GM13976 (cell line): ENCODE results near the gene IKZF4.
"Not testable (repeated sequence)": the region's sequence is repeated elsewhere in the genome, so short reads cannot be mapped to it uniquely, and the experiment has no call there.

Source experiments
- DNase-seq: peaks from one replicate; pipeline ENCODE4 v3.0.0; 2012; ENCODE audit warnings: low spot score
- CTCF ChIP-seq: IDR thresholded peaks from 2 replicates; pipeline ENCODE4 v1.5.1; 2012; ENCODE audit warnings: borderline replicate concordance, mild to moderate bottlenecking; ENCODE audit not compliant: insufficient read depth; ENCODE audit errors: extremely low read depth, missing control alignments, control extremely low read depth
- in situ Hi-C: fragments of 300-500 bp; cut with MboI; formaldehyde crosslinking; loops from one replicate; pipeline ENCODE4 v1.12.0; 2022; ENCODE audit warnings: low sequenced_read_pairs, mixed read lengths, inconsistent platforms; ENCODE audit not compliant: unreplicated experiment

The IKZF4 gene

GRCh38 chr12:56001487-56002100, 19.2 kb upstream of the IKZF4 start:
- no peak for DNase-seq
- no peak for TF ChIP-seq CTCF
- in situ Hi-C loops, result no loop called here

DNA sequence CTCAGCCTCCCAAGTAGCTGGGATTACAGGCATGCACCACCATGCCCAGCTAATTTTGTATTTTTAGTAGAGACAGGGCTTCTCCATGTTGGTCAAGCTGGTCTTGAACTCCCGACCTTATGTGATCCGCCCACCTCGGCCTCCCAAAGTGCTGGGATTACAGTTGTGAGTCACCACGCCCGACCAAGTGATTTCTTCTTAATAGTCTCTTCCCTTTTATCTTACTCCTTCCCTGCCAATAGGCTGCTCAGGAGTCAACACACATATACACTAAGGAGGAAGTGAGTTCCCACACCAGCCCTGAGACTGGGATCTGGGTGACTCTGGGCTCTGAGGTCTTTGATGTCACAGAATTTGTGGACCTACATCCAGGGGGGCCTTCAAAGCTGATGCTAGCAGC, 17.5 kb upstream of the IKZF4 start:
- DNase-seq, in situ Hi-C loops: not testable (repeated sequence)

GRCh38 chr12:56004211-56004610, 16.6 kb upstream of the IKZF4 start:
- TF ChIP-seq CTCF, result no peak
- no peak for DNase-seq
- in situ Hi-C loops, result no loop called here

DNA sequence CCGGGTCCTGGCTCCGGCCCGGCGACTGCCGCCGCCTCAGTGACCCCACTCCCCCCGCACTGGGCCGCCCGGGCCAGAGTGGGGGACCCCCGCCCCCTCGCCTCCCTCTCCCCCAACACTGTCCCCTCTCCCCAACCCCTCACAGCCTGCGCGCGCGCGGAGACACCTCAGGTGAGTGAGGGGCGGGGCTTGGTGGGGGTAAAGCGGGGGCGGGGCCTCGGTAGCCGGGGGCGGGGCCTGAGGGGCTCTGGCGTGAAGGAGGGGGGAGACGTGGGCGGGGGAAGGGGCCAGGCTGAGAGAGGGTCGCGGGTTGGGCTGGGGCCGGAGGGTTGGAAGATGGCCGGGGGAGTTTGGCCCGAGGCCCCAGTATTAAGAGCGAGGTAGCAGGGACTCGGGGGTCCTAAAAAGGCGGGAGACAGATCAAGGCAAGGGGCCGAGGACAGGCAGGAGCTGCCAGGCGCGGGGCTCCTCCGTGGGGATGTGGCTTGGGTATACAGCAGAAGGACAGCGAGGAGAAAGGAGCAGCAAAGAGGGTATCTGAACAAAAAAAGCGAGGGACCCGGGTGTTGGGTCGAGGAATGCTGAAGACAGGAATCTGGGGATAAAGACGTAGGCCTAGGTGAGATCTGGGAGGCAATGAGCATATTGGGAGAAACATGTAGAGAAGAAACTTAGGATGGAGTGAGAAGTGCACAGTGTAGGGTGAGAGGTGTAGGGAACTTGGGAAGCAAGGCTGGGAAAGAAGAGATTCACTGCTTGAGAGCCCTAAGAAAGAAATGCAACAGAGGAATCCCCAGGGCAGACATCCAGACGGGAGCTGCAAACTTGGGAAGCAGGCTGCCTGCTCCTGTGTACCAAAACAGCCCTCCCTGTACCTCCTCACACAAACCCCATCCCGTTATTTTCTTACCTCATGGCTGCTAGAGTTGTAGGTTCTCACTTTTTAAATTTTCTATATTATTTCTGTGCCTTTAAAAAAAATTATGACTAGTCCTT, 13.0 kb upstream of the IKZF4 start:
- in situ Hi-C loops, result no loop called here
- peak; percentile 88 for DNase-seq
- no peak for TF ChIP-seq CTCF

DNA sequence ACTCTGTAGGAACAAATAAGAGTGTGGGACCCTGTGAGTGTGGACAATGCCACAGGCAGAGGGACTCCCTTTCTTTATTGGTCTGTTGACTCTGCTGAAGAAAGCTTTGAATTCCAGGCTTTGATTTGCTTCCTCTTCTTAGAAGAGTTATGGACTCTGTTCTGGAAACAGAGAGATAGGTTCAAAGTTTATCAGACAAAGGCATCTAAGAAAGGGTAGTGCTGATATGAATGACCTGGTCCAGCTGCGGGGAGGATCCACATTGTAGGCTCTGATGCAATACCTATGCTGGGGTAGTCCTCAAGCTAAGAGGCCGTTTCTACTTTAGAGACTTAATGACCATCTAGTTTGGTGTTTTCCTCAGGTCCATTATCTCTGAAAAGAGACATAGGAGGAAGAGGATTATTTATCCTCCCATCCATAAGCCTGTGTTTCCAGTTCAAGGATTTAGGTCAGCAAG, 10.7 kb upstream of the IKZF4 start:
- in situ Hi-C loops, result no loop called here
- no peak for TF ChIP-seq CTCF
- DNase-seq, result no peak

DNA sequence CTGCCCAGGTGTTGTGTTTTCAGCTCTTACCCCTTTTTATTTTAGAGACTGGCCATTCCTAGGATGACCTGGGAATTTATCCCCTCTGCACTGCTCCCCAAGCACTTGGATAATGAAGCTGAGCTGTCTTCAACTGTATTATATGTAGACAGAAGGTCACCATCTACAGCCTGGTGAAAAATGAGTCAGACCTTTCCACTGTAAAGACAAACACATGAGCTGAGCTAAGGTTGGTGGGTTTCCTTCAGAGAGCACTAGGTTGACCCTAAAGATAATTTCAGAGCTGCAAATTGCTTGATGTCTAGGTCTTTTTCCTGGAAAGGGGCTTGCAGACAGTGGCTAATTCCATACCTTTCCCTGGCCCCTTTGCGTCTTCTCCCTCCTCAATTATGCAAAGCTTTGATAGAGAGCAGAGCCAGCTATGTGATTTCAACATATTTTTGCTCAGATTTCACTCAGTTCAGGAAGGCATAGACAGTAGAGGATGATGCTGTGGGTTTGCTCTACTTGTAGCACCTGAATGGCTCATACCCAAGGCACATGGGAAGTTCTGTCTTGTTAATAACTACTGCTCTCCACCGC, 9.2 kb upstream of the IKZF4 start:
- no peak for DNase-seq
- in situ Hi-C loops, result no loop called here
- no peak for TF ChIP-seq CTCF
